Mucosa of gallbladder (tissue), 1 donor: ENCODE data around the gene OR10P1. TPM values are rescaled to one million over a fixed set of nuclear protein-coding genes. Genes with fewer than 3 reads are reported as not detected.

Experiments used
- DNase-seq: peaks from one replicate; pipeline ENCODE4 v3.0.0-alpha.2; 2020; ENCODE audit warnings: low spot score
- total RNA-seq: library from RNA; stranded (reverse); gene quantifications from one replicate; pipeline ENCODE4 v1.2.1, GENCODE V29; 2021
- donor health status: DM: no; HTN: no; CAD: no.

The OR10P1 gene
- total RNA-seq, 1 donor from 2014 or later: not detected

DNA sequence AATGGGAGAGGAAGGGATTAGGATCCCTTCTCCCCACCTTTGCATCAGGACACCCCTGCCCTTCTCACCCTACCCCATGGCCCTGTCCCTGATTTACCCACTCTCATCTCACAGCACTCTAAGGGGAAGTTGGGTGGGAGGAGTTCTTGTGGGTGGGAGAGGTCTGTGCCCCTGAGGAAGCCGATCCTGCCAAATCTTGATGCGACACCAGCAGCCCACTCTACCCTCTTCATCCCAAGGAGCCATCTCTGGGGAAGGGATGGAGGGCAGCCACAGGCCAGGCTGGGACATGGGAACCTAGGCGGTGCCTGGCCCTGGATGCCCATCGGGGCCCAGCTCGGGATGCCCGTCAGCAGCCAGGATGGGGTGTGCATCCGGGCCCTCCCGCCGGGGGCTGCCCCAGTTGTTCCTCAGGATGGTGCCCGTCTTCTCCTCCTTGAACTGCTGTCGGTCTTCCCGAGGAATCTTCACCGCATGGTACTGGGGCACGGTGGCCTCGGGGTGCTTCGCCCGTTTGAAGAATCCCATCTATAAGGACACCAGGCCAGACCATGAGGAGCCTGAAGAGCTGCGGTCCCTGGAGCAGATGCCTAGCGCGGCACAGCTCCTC lies 48.2 kb downstream of the OR10P1 start:
- no peak for DNase-seq

DNA sequence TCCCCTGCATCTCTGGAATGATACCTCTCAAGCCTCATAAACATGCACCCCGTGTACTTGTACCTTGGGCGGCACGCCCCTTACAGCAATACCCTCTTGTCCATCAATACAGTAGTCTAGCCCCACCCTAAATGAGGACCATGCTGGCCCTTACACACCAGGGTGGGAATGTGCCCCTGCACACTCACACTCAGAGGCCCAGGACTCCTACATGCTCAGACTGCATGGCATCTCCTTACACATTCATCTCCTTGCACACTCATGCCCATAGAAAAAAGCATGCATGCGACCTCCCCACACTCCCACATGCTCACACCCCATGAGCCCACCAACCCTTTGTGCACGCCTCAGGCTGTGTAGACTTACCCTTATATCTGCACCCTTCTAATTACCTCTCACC lies 49.0 kb downstream of the OR10P1 start:
- DNase-seq: no peak

DNA sequence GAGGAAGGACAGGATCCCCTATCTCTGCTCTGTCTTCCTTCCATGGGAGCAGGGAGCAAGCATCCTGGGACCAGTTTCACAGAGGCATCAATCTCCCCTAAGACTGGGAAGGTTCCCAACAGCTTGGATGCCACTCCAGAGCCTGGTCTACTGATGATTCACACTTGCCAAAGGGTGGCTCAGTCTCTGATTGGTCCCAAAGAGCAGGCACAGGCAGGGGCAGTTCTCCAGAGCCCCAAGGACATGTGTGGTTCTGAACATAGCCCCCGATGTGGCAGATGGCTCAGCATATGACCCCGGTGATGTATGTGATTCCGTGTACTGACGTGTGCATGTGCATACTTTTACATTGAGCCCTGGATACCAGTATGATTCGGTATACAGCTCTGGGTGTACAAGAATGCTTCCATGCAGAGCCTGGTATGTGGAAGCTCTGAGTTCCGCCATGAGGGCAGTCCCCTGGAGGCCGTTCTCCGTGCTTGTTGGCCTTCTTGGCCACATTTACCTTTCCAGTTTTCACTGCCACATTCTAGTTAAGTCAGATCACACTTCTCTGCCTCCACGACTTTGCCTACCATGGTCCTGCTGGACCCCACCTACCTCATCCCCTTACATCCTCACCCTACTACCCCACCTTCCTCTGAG lies 49.8 kb downstream of the OR10P1 start:
- no peak for DNase-seq

Other genes with a start within 250 kb of the OR10P1 start
- not detected for gene OR6C65, start 236.4 kb upstream of the OR10P1 start, total RNA-seq
- gene OR6C76, start 210.6 kb upstream of the OR10P1 start, total RNA-seq: not detected
- not detected for gene OR6C2, start 192.8 kb upstream of the OR10P1 start, total RNA-seq
- not detected for gene OR6C70, start 166.8 kb upstream of the OR10P1 start, total RNA-seq
- gene OR6C68, start 144.5 kb upstream of the OR10P1 start, total RNA-seq: not detected
- gene OR6C4, start 87.3 kb upstream of the OR10P1 start, total RNA-seq: not detected
- not detected for gene OR2AP1, start 64.4 kb upstream of the OR10P1 start, total RNA-seq
- 152 TPM for gene ITGA7, start 71.0 kb downstream of the OR10P1 start, total RNA-seq
- 158 TPM for gene BLOC1S1, start 79.2 kb downstream of the OR10P1 start, total RNA-seq
- gene RDH5, start 83.5 kb downstream of the OR10P1 start, total RNA-seq: 43.0 TPM
- 1,148 TPM for gene CD63, start 92.1 kb downstream of the OR10P1 start, total RNA-seq
- gene GDF11, start 106.2 kb downstream of the OR10P1 start, total RNA-seq: 11.5 TPM
- gene SARNP, start 180.8 kb downstream of the OR10P1 start, total RNA-seq: 36.6 TPM
- gene ORMDL2, start 181.1 kb downstream of the OR10P1 start, total RNA-seq: 66.2 TPM
- 31.6 TPM for gene DNAJC14, start 192.7 kb downstream of the OR10P1 start, total RNA-seq
- gene MMP19, start 206.0 kb downstream of the OR10P1 start, total RNA-seq: 5.2 TPM